CD14-positive monocyte (primary cell): ENCODE data around the gene P4HA1. TPM values are rescaled to one million over a fixed set of nuclear protein-coding genes. Genes with fewer than 3 reads are reported as not detected.

ENCODE experiments used
- DNase-seq, 3 donors: peaks; one replicate each; pipeline ENCODE4 v3.0.0-alpha.2; 2011 to 2022
- H2AFZ ChIP-seq: 2 replicates; pipeline ENCODE4 v1.6.0; 2012; ENCODE audit warnings: mild to moderate bottlenecking, low read depth, low read length, inconsistent platforms; ENCODE audit not compliant: insufficient read depth, poor library complexity, severe bottlenecking
- H3K27ac ChIP-seq, 2 donors: 1 replicate in 1 of 2; 2 replicates in 1 of 2; pipeline ENCODE4 v1.5.1; 2012 to 2013; ENCODE audit warnings: low read length in 2 of 2, control low read depth in 1 of 2, inconsistent platforms in 1 of 2, low read depth in 1 of 2, mild to moderate bottlenecking in 1 of 2
- H3K27me3 ChIP-seq, 2 donors: one replicate each; pipeline versions ENCODE4 v1.6.0 to v1.6.1; 2011 to 2013; ENCODE audit warnings: low read length in 2 of 2; ENCODE audit not compliant: control insufficient read depth in 2 of 2, insufficient read depth in 2 of 2
- H3K36me3 ChIP-seq, 2 donors: replicated peaks in 1 of 2; 1 replicate in 1 of 2; 2 replicates in 1 of 2; pipeline versions ENCODE4 v1.5.1 to v1.6.1; 2012 to 2013; ENCODE audit warnings: low read length in 2 of 2, control low read depth in 1 of 2, inconsistent platforms in 1 of 2, mild to moderate bottlenecking in 1 of 2; ENCODE audit not compliant: insufficient read depth in 2 of 2, control insufficient read depth in 1 of 2
- H3K4me1 ChIP-seq, 2 donors: 1 replicate in 1 of 2; 2 replicates in 1 of 2; pipeline versions ENCODE4 v1.5.1 to v1.6.1; 2012 to 2013; ENCODE audit warnings: low read length in 2 of 2, control low read depth in 1 of 2, inconsistent platforms in 1 of 2, mild to moderate bottlenecking in 1 of 2, moderate library complexity in 1 of 2; ENCODE audit not compliant: insufficient read depth in 2 of 2, control insufficient read depth in 1 of 2
- H3K4me2 ChIP-seq: replicated peaks from 2 replicates; pipeline ENCODE3; 2012; ENCODE audit warnings: low read length, moderate library complexity, mild to moderate bottlenecking; ENCODE audit not compliant: poor library complexity, severe bottlenecking; ENCODE audit errors: extremely low read depth
- H3K4me3 ChIP-seq, 3 experiments: fragments of 200-600 bp in 1 of 3; sonication (generic) in 1 of 3; replicated peaks in 1 of 3; 1 replicate in 2 of 3; 2 replicates in 1 of 3; pipeline ENCODE4 v1.5.1; 2011 to 2013; ENCODE audit warnings: low read length in 3 of 3, mild to moderate bottlenecking in 3 of 3, control low read depth in 2 of 3, low read depth in 2 of 3, inconsistent platforms in 1 of 3, moderate library complexity in 1 of 3
- H3K79me2 ChIP-seq: 2 replicates; pipeline ENCODE4 v1.6.0; 2012; ENCODE audit warnings: mild to moderate bottlenecking, control low read depth, inconsistent platforms, low read length, moderate library complexity; ENCODE audit not compliant: insufficient read depth
- H3K9ac ChIP-seq: 2 replicates; pipeline ENCODE4 v1.6.0; 2017; ENCODE audit warnings: low read length, mild to moderate bottlenecking; ENCODE audit not compliant: insufficient read depth, poor library complexity, severe bottlenecking
- H3K9me3 ChIP-seq, 2 donors: replicated peaks in 1 of 2; 1 replicate in 1 of 2; 2 replicates in 1 of 2; pipeline versions ENCODE4 v1.5.1 to v1.6.1; 2012 to 2013; ENCODE audit warnings: low read length in 2 of 2, control low read depth in 1 of 2; ENCODE audit not compliant: control insufficient read depth in 1 of 2, insufficient read depth in 1 of 2
- H4K20me1 ChIP-seq: 2 replicates; pipeline ENCODE4 v1.6.0; 2012; ENCODE audit warnings: mild to moderate bottlenecking, low read length, control low read depth, moderate library complexity; ENCODE audit not compliant: insufficient read depth
- H3K27ac Mint-ChIP-seq, 7 donors: one replicate each; pipeline ENCODE4 v1.8.0; 2020; ENCODE audit warnings: mild to moderate bottlenecking in 7 of 7, mixed read lengths in 7 of 7, moderate library complexity in 6 of 7, inconsistent platforms in 2 of 7
- H3K27me3 Mint-ChIP-seq, 3 donors: one replicate each; pipeline ENCODE4 v1.8.0; 2021 to 2022; ENCODE audit warnings: low read depth in 3 of 3, mild to moderate bottlenecking in 3 of 3, mixed read lengths in 3 of 3, moderate library complexity in 3 of 3, inconsistent platforms in 1 of 3
- H3K36me3 Mint-ChIP-seq, 2 donors: one replicate each; pipeline ENCODE4 v1.8.0; 2020; ENCODE audit warnings: mixed read lengths in 2 of 2, inconsistent platforms in 1 of 2, mild to moderate bottlenecking in 1 of 2
- H3K4me1 Mint-ChIP-seq: one replicate; pipeline ENCODE4 v1.8.0; 2020; ENCODE audit warnings: mild to moderate bottlenecking, mixed read lengths
- H3K4me3 Mint-ChIP-seq, 2 donors: one replicate each; pipeline ENCODE4 v1.8.0; 2020; ENCODE audit warnings: mild to moderate bottlenecking in 2 of 2, mixed read lengths in 2 of 2, moderate library complexity in 1 of 2
- H3K9me3 Mint-ChIP-seq, 7 donors: one replicate each; pipeline ENCODE4 v1.8.0; 2020 to 2022; ENCODE audit warnings: mixed read lengths in 7 of 7, mild to moderate bottlenecking in 6 of 7, moderate library complexity in 6 of 7, inconsistent platforms in 2 of 7
- WGBS: methylation state at CpG from one replicate; pipeline ENCODE4 v1.1.5; 2013; ENCODE audit warnings: missing lambda C conversion rate; ENCODE audit not compliant: insufficient coverage; 5-methylcytosine and 5-hydroxymethylcytosine counted together
- intact Hi-C, 2 donors: fragments of 100-400 bp; cut with micrococcal nuclease; formaldehyde crosslinking; loops; one replicate each; pipeline versions ENCODE4 v1.15.0 to v1.15.1; 2023
- polyA plus RNA-seq, 3 donors: library from polyadenylated mRNA; depleted of rRNA in 1 of 3; unstranded in 2 of 3; stranded (reverse) in 1 of 3; fragments of 300-500 nt in 2 of 3; fragments of >200 nt in 1 of 3; fragmentation: Illumina TruSeq in 2 of 3; gene quantifications; 1 replicate in 2 of 3; 2 replicates in 1 of 3; pipeline ENCODE4 v1.2.3, GENCODE V29; 2012 to 2021
- TF ChIP-seq, protein P1 (sequence below): fragments of 200-600 bp; IDR thresholded peaks from one replicate; pipeline ENCODE4 v1.8.0; 2022; ENCODE audit warnings: antibody characterized with exemption, mild to moderate bottlenecking

The P4HA1 gene
- polyA plus RNA-seq, 3 donors = 20.1 to 44.3 (median 43.9) TPM

DNA sequence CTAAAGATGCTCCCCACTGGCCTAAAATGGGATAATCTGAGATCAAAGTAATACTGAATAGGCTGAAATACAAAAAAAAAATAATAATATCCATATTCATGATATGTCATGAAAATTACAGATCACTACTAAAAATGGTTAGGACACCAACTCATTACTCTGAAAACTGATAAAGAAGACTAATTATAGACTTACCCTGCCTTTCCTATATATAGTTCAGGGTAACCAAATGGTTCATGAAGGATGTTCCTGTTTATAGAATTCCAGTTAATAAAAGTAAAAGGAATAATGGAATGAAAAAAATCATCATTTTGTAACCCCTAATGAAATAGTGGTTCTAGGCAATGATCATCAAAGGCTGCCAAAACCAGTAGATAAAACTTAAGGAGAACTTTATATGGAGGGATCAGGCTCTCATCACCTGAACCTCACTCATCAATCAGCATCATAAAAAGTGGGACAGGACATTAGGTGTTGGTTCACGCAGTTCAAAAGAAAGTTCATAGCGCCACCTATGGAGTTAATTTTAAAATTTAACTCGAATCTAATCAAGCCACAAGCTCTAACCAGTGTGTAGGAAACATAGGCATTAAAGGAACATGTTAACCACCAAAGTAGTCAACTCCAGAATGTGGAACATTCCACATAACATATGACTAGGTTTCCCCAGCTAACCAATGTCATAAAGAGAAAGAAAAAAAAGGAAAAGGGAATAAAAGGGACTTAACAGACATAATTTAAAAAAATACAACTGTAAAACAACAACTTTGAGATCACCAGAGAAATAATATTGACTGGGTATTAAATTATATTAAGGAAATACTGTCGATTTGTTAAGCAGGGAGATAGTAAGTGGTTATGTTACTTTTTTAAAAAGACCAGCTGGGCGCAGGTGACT is 35.7 kb downstream of the P4HA1 start:
- peaks cover 44 to 60% of the 10 kb centered on the region in 2 donors for H3K36me3 Mint-ChIP-seq

DNA sequence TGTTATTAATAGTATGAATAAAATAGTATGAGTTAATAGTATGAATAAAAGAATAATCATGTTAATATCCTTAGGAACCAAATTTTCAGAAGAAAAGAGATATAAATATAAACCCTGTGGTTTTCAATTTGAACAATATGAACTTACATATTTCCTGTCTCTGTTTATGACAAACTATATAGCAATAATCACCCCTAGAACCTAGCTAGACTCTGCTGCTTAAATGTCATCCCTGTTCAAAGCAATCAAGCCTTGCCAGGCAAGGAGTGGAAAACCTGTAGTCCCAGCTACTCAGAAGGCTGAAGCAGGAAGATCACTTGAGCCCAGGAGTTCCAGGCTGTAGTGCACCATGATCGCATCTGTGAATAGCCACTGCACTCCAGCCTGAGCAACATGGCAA is 36.5 kb downstream of the P4HA1 start:
- Mint-ChIP-seq H3K4me1 (no peaks in the 10 kb centered on the region), H3K4me3 (no peak overlapping the region), H3K9me3 (no peaks in the 10 kb centered on the region), H3K27me3 (no peaks in the 10 kb centered on the region), H3K27ac (peak overlapping the region in 2 of 7 donors; percentile 30 to 51), H3K36me3 (peaks cover 46 to 62% of the 10 kb centered on the region in 2 donors)
- no peaks in the 10 kb centered on the region for H3K27me3 ChIP-seq
- H3K27ac ChIP-seq = no peak overlapping the region
- H3K79me2 ChIP-seq = no peaks in the 10 kb centered on the region
- TF ChIP-seq, protein P1, sequence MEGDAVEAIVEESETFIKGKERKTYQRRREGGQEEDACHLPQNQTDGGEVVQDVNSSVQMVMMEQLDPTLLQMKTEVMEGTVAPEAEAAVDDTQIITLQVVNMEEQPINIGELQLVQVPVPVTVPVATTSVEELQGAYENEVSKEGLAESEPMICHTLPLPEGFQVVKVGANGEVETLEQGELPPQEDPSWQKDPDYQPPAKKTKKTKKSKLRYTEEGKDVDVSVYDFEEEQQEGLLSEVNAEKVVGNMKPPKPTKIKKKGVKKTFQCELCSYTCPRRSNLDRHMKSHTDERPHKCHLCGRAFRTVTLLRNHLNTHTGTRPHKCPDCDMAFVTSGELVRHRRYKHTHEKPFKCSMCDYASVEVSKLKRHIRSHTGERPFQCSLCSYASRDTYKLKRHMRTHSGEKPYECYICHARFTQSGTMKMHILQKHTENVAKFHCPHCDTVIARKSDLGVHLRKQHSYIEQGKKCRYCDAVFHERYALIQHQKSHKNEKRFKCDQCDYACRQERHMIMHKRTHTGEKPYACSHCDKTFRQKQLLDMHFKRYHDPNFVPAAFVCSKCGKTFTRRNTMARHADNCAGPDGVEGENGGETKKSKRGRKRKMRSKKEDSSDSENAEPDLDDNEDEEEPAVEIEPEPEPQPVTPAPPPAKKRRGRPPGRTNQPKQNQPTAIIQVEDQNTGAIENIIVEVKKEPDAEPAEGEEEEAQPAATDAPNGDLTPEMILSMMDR = no peak
- H3K36me3 ChIP-seq = peaks cover 33 to 67% of the 10 kb centered on the region in 2 donors
- intact Hi-C loops = loop anchor here in 1 of 2 donors (10.0 kb wide), 1 partner anchor 695 kb away; no protein-coding TSS in a partner anchor
- H3K4me3 ChIP-seq = no peak overlapping the region
- H3K4me2 ChIP-seq = no peak overlapping the region
- H3K9me3 ChIP-seq = no peaks in the 10 kb centered on the region
- no peak overlapping the region for H2AFZ ChIP-seq
- WGBS = no CpG with 5 or more reads among the region's 1 CpG
- no peak for DNase-seq
- H4K20me1 ChIP-seq = no peaks in the 10 kb centered on the region
- H3K9ac ChIP-seq = no peak overlapping the region
- no peaks in the 10 kb centered on the region for H3K4me1 ChIP-seq

More for the DNA sequence above, 35.7 kb downstream of the P4HA1 start:
- H3K9ac ChIP-seq = no peak overlapping the region
- H3K4me2 ChIP-seq = no peak overlapping the region
- H4K20me1 ChIP-seq = no peaks in the 10 kb centered on the region
- Mint-ChIP-seq H3K9me3 (no peaks in the 10 kb centered on the region), H3K27me3 (no peaks in the 10 kb centered on the region), H3K4me3 (no peak overlapping the region), H3K4me1 (no peaks in the 10 kb centered on the region), H3K27ac (no peak overlapping the region)
- 100% methylated on average over 1 of the region's 5 CpGs for whole genome bisulfite sequencing
- no peak overlapping the region for H2AFZ ChIP-seq
- H3K27ac ChIP-seq = no peak overlapping the region
- peaks cover 30 to 68% of the 10 kb centered on the region in 2 donors for H3K36me3 ChIP-seq
- H3K79me2 ChIP-seq = no peaks in the 10 kb centered on the region
- no peaks in the 10 kb centered on the region for H3K27me3 ChIP-seq
- no peaks in the 10 kb centered on the region for H3K9me3 ChIP-seq
- intact Hi-C loops = loop anchor here in 1 of 2 donors (10.0 kb wide), 1 partner anchor 696 kb away; no protein-coding TSS in a partner anchor
- DNase-seq = peak in 1 of 3 donors; percentile 2
- H3K4me1 ChIP-seq = no peaks in the 10 kb centered on the region
- H3K4me3 ChIP-seq = no peak overlapping the region
- TF ChIP-seq, protein P1 = peak; percentile 37
